HepG2 (cell line): ENCODE results near the gene MGMT. TPM values are rescaled to one million over a fixed set of nuclear protein-coding genes. Genes with fewer than 3 reads are reported as not detected.

ENCODE experiments used
- ATAC-seq: fragments of 200-7000 bp; cut with Tn5 transposase; 3 replicates; pipeline ENCODE4 v1.9.1; 2020; ENCODE audit warnings: mild to moderate bottlenecking, moderate library complexity
- BruUV-seq: library from RNA; stranded (reverse); fragments of 400-500 nt; replicated peaks from 2 replicates; lab custom pipeline; 2021; lab: Mats Ljungman, UMichigan
- CTCF ChIA-PET: fragments of 300-600 bp; formaldehyde crosslinking; extraction: SDS; loops from one replicate; lab custom pipeline; 2021; ENCODE audit warnings: low total read pairs, inconsistent platforms, low intra/inter-chr PET ratio; lab: Yijun Ruan, JAX
- POLR2A ChIA-PET: fragments of 350-600 bp; sonication (Branson Sonifier 250); formaldehyde crosslinking; loops from one replicate; lab custom pipeline; 2020; ENCODE audit warnings: antibody characterized with exemption, inconsistent platforms; lab: Yijun Ruan, JAX
- DNase-seq: peaks from one replicate; pipeline ENCODE4 v3.0.0-alpha.2; 2015; ENCODE audit warnings: low spot score
- FAIRE-seq: peaks from 3 replicates; lab custom pipeline; 2011; peaks lifted over from hg19 to GRCh38; lab: Jason Lieb, UNC
- H2AFZ ChIP-seq: one replicate; pipeline ENCODE4 v1.6.1; 2011; ENCODE audit warnings: low read length, inconsistent platforms
- H3K27ac ChIP-seq: fragments of 300-600 bp; 3 replicates; pipeline ENCODE4 v1.8.0; 2011; ENCODE audit warnings: mixed run types, mild to moderate bottlenecking, mixed read lengths, low read length, inconsistent platforms; ENCODE audit not compliant: insufficient read depth; ENCODE audit errors: extremely low read length
- H3K27me3 ChIP-seq, 2 experiments: fragments of 200-600 bp in 1 of 2; 2 replicates in 1 of 2; 3 replicates in 1 of 2; pipeline versions ENCODE4 v1.6.0 to v1.8.0; 2011; ENCODE audit warnings: low read length in 2 of 2, mild to moderate bottlenecking in 2 of 2, moderate library complexity in 2 of 2, inconsistent platforms in 1 of 2; ENCODE audit not compliant: insufficient read depth in 2 of 2, control insufficient read depth in 1 of 2
- H3K36me3 ChIP-seq, 2 experiments: fragments of 200-600 bp in 1 of 2; replicated peaks in 1 of 2; 2 replicates in 1 of 2; 3 replicates in 1 of 2; pipeline versions ENCODE4 v1.5.1 to v1.8.0; 2011; ENCODE audit warnings: low read length in 2 of 2, inconsistent platforms in 1 of 2; ENCODE audit not compliant: insufficient read depth in 2 of 2, control insufficient read depth in 1 of 2
- H3K4me1 ChIP-seq: 2 replicates; pipeline ENCODE4 v1.5.1; 2012; ENCODE audit warnings: low read length, inconsistent platforms; ENCODE audit not compliant: insufficient read depth
- H3K4me2 ChIP-seq: 2 replicates; pipeline ENCODE4 v1.6.0; 2011; ENCODE audit warnings: low read depth, low read length, inconsistent platforms
- H3K4me3 ChIP-seq, 3 experiments: fragments of 200-600 bp in 1 of 3; sonication (generic), shearing (Covaris generic) in 1 of 3; replicated peaks in 1 of 3; 2 replicates each; pipeline ENCODE4 v1.5.1; 2011 to 2016; ENCODE audit warnings: low read length in 3 of 3, inconsistent platforms in 2 of 3, low read depth in 2 of 3, mild to moderate bottlenecking in 2 of 3, control low read depth in 1 of 3, mixed read lengths in 1 of 3; ENCODE audit not compliant: insufficient read depth in 1 of 3
- H3K79me2 ChIP-seq: one replicate; pipeline ENCODE4 v1.6.1; 2011; ENCODE audit warnings: low read length, inconsistent platforms; ENCODE audit not compliant: insufficient read depth
- H3K9ac ChIP-seq: 2 replicates; pipeline ENCODE4 v1.6.0; 2011; ENCODE audit warnings: mild to moderate bottlenecking, low read depth, low read length, inconsistent platforms; ENCODE audit not compliant: insufficient read depth
- H3K9me3 ChIP-seq: 2 replicates; pipeline ENCODE4 v1.5.1; 2012; ENCODE audit warnings: mild to moderate bottlenecking, low read length
- H4K20me1 ChIP-seq: 2 replicates; pipeline ENCODE4 v1.6.0; 2011; ENCODE audit warnings: inconsistent platforms, mild to moderate bottlenecking, low read length, moderate library complexity; ENCODE audit not compliant: insufficient read depth
- CEBPZ ChIP-seq: IDR thresholded peaks from 2 replicates; pipeline ENCODE4 v1.6.1; 2012; ENCODE audit warnings: low read length, improper control_type of control experiment
- E2F1 ChIP-seq: sonication (generic); formaldehyde crosslinking; IDR thresholded peaks from 2 replicates; pipeline ENCODE4 v1.5.0; 2020; ENCODE audit warnings: missing genetic modification reagents
- GZF1 ChIP-seq: sonication (generic); formaldehyde crosslinking; IDR thresholded peaks from 2 replicates; pipeline ENCODE4 v1.5.1; 2020; ENCODE audit warnings: mild to moderate bottlenecking, missing genetic modification reagents
- HNF1B ChIP-seq: sonication (generic); formaldehyde crosslinking; IDR thresholded peaks from 2 replicates; pipeline ENCODE4 v1.5.1; 2020; ENCODE audit warnings: mild to moderate bottlenecking, moderate library complexity, missing genetic modification reagents
- STAG1 ChIP-seq: sonication (generic); formaldehyde crosslinking; IDR thresholded peaks from 2 replicates; pipeline ENCODE4 v1.4.0; 2020; ENCODE audit warnings: missing genetic modification reagents
- ZBTB14 ChIP-seq: sonication (generic); formaldehyde crosslinking; IDR thresholded peaks from 2 replicates; pipeline ENCODE4 v1.4.0; 2020; ENCODE audit warnings: missing genetic modification reagents
- ZMAT5 ChIP-seq: sonication (generic); formaldehyde crosslinking; IDR thresholded peaks from 2 replicates; pipeline ENCODE4 v1.5.0; 2020; ENCODE audit warnings: mild to moderate bottlenecking, low read depth, missing genetic modification reagents, borderline replicate concordance
- ZNF580 ChIP-seq: IDR thresholded peaks from 2 replicates; pipeline ENCODE4 v1.6.1; 2016; ENCODE audit warnings: low read depth, borderline replicate concordance
- ZNF75D ChIP-seq: sonication (generic); formaldehyde crosslinking; IDR thresholded peaks from 2 replicates; pipeline ENCODE4 v1.8.1; 2023; ENCODE audit warnings: missing genetic modification reagents, mild to moderate bottlenecking, borderline replicate concordance
- ZNF788 ChIP-seq: sonication (generic); formaldehyde crosslinking; IDR thresholded peaks from 2 replicates; pipeline ENCODE4 v1.5.0; 2020; ENCODE audit warnings: mild to moderate bottlenecking, missing genetic modification reagents, borderline replicate concordance
- WGBS: methylation state at CpG from one replicate; pipeline ENCODE4 v1.1.6; 2017; ENCODE audit warnings: low lambda C conversion rate; 5-methylcytosine and 5-hydroxymethylcytosine counted together
- in situ Hi-C: cut with HindIII; loops from 2 replicates; pipeline ENCODE4 v1.10.0; 2017; ENCODE audit warnings: low pct_unique_long_range_greater_than_20kb; ENCODE audit not compliant: extremely low pct_ligation_motif_present
- intact Hi-C: fragments of 100-400 bp; cut with micrococcal nuclease; formaldehyde crosslinking; loops from one replicate; pipeline ENCODE4 v1.10.0; 2022; ENCODE audit not compliant: unreplicated experiment
- polyA plus RNA-seq, 8 experiments: library from polyadenylated mRNA; depleted of rRNA in 3 of 8; stranded (reverse) in 7 of 8; unstranded in 1 of 8; fragments of >200 nt; fragmentation: Illumina TruSeq in 4 of 8; extraction: Trizol in 4 of 8; gene quantifications; 2 replicates each; pipeline versions ENCODE4 v1.2.1 to v1.2.3, GENCODE V29; 2011 to 2016; ENCODE audit warnings: low read depth in 4 of 8, missing spikeins in 1 of 8, mixed read lengths in 1 of 8; ENCODE audit not compliant: insufficient read depth in 1 of 8
- total RNA-seq, 5 experiments: library from RNA; depleted of rRNA; stranded (reverse); fragments of >200 nt; fragmentation: Illumina TruSeq; extraction: Trizol; gene quantifications; 2 replicates each; pipeline ENCODE4 v1.2.3, GENCODE V29; 2016; ENCODE audit warnings: low read depth in 1 of 5
- TF ChIP-seq, protein P1 (sequence below): sonication (generic); formaldehyde crosslinking; IDR thresholded peaks from 2 replicates; pipeline ENCODE4 v1.5.1; 2020; ENCODE audit warnings: mild to moderate bottlenecking, missing genetic modification reagents

MGMT gene
- total and polyA plus RNA-seq, 2 of the 13 experiments (the other 11 are each of a cell fraction or from before 2014, with no cell fraction given): 12.0 to 19.5 TPM

GRCh38 chr10:129608653-129609052 is 141.6 kb downstream of the MGMT start (continued):
- TF ChIP-seq, protein P1, sequence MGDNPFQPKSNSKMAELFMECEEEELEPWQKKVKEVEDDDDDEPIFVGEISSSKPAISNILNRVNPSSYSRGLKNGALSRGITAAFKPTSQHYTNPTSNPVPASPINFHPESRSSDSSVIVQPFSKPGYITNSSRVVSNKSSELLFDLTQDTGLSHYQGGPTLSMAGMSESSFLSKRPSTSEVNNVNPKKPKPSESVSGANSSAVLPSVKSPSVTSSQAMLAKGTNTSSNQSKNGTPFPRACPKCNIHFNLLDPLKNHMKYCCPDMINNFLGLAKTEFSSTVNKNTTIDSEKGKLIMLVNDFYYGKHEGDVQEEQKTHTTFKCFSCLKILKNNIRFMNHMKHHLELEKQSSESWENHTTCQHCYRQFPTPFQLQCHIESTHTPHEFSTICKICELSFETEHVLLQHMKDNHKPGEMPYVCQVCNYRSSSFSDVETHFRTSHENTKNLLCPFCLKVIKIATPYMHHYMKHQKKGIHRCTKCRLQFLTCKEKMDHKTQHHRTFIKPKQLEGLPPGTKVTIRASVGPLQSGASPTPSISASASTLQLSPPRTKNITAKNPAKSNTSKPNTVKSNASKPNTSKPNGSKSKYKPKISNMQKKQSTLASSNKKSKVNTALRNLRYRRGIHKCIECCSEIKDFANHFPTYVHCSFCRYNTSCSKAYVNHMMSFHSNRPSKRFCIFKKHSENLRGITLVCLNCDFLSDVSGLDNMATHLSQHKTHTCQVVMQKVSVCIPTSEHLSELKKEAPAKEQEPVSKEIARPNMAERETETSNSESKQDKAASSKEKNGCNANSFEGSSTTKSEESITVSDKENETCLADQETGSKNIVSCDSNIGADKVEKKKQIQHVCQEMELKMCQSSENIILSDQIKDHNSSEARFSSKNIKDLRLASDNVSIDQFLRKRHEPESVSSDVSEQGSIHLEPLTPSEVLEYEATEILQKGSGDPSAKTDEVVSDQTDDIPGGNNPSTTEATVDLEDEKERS (CRISPR knock-in tag): no peak
- TF ChIP-seq ZNF75D (CRISPR knock-in tag): no peak
- TF ChIP-seq HNF1B: no peak
- TF ChIP-seq, all 625 proteins: peak for 0

- CTCF ChIA-PET: no interaction called here
- 89% methylated on average over 9 of the region's 9 CpGs for WGBS
- H3K4me3 ChIP-seq: no peak overlapping the region
- H3K4me1 ChIP-seq: no peaks in the 10 kb centered on the region
- in situ Hi-C loops (no loop called here), intact Hi-C loops (no loop called here)
- no peaks in the 10 kb centered on the region for H3K27me3 ChIP-seq
- DNase-seq (no peak), ATAC-seq (no peak), FAIRE-seq (no peak)
- no peak overlapping the region for H3K4me2 ChIP-seq
- POLR2A ChIA-PET: no interaction called here
- H3K79me2 ChIP-seq: no peaks in the 10 kb centered on the region
- no TSS peak for BruUV-seq
- no peaks in the 10 kb centered on the region for H3K36me3 ChIP-seq
- no peak overlapping the region for H3K27ac ChIP-seq
- H2AFZ ChIP-seq: no peak overlapping the region
- H4K20me1 ChIP-seq: no peaks in the 10 kb centered on the region
- H3K9ac ChIP-seq: no peak overlapping the region
- peaks cover 27% of the 10 kb centered on the region; the same call in 1 of the 2 replicates for H3K9me3 ChIP-seq
- TF ChIP-seq CEBPZ (no peak), GZF1 (CRISPR knock-in tag) (no peak), ZNF788 (CRISPR knock-in tag) (no peak), ZMAT5 (CRISPR knock-in tag) (no peak), STAG1 (CRISPR knock-in tag) (no peak), ZNF580 (CRISPR knock-in tag) (no peak), ZBTB14 (CRISPR knock-in tag) (no peak), E2F1 (CRISPR knock-in tag) (no peak)
These were observed 142.5 kb downstream of the MGMT start for GRCh38 chr10:129609551-129609950.
